Stimulated activated CD4-positive, alpha-beta T cell treated with anti-CD3 and anti-CD28 coated beads, Interleukin-2, amount 100 ng/mL, for 48 hours (primary cell): ENCODE data around the gene METRNL.
"Not testable (repeated sequence)": the region's sequence is repeated elsewhere in the genome, so short reads cannot be mapped to it uniquely, and the experiment has no call there.

Source experiments
- DNase-seq, 2 donors: peaks; one replicate each; pipeline ENCODE4 v3.0.0-alpha.2; 2020

Gene METRNL

GRCh38 chr17:83109793-83110645 is 30.6 kb downstream of the METRNL start:
- DNase-seq = no peak

DNA sequence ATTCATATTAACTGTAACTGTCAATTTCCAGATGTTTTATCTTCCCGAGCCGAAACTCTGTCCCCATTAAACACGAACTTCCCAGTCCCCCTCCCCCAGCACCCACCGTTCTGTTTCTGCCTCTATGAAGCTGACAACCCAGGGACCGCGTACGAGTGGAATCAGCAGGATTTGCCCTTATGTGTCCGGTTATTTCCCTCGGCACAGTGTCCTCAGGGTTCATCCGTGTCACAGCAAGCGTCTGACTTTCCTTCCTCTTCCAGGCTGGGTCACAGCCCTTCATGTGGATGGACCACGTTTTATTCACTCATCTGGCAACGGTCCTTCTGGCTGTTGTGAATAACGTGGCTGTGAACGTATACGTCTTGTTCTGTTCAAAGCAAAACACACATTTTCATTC is 31.3 kb downstream of the METRNL start:
- DNase-seq = no peak

- no peak for DNase-seq
Observed at GRCh38 chr17:83111516-83112282, 32.3 kb downstream of the METRNL start.

- DNase-seq = no peak
Observed at GRCh38 chr17:83113381-83113780, 34.0 kb downstream of the METRNL start.

DNA sequence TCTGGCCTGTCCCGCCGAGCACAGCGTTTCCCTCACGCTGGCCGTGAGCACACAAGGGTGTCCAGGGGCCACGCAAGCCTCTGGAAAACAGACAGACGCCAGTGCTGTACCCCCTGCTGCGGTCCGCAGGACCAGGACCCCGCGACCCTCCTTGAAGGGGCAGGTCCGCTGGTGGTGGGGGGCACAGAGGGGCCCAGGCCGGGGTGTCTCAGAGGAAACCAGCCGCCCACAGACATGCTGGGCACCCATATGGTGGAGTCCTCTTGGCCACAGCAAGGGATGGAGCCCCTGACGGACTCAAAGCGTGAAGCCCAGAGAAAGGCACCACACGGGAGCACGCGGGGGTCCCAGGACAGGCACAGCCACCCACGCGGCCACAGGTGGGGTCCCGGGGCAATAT is 34.4 kb downstream of the METRNL start:
- DNase-seq = no peak

DNA sequence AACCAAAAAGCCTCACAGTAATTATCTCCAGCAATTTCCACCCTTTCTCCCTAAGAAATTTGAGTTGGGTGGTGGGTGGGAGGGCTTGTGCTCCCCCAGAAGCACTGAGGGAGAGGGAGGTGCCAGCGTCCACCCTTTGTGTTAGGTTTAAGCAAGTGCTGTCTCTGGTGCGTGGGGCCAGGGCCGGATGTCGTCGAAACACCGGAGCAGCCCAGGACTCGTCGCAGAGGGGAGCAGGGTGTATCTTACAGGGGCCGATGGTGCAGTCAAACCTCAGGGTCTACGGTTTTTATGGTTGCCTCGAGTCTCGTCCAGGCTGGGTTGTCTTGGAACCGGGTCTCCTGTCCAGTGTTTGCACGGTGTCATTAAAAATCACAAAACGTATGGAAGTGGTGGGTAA is 35.3 kb downstream of the METRNL start:
- DNase-seq = no peak

DNA sequence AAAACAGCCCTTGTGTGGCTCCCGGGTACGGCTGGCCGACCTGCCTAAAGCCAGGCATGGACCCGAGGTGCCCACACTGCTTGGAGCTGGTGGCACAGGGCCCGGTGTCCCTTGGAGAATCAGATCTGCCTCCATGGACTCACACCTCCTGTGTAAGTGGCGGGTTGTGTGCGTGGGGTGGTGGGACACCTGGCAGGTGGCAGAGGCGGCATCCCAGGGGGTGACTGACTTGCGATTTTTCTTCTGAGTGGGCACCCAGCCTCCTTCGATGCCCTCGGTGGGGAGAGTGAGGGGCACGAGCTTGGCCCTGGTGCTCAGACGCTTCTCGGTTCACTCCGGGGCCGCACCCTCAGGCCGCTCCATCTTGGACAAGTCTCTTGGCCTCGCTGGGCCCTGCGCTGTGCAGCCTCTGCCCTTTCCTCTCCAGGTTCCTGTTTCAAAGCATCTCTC is 35.8 kb downstream of the METRNL start:
- no peak for DNase-seq

GRCh38 chr17:83115832-83116231 is 36.4 kb downstream of the METRNL start:
- no peak for DNase-seq

DNA sequence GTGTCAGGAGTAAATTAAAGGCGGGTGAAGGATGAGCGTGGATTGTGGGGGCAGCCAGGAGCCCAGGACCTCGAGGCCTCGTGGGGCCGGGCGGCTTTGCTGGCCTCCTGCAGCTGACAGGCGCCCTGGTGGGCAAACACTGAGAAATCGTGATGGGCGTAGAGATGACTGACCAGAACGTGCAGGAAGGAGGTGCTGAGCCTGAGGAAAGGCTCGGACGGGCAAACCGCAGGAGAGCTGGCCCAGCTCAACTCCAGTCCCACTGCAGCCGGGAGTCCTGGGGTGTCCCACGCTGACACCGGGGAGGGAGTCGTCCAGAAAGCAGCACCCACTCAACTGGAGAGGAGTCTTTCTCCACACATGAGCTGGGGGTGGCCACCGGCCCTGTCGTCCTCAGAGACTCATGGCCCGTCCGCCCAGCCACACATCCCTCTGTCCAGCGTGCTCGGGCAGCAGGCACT is 36.9 kb downstream of the METRNL start:
- DNase-seq = no peak

GRCh38 chr17:83116783-83117555 is 37.6 kb downstream of the METRNL start:
- no peak for DNase-seq

GRCh38 chr17:83117583-83117982 is 38.2 kb downstream of the METRNL start:
- no peak for DNase-seq

GRCh38 chr17:83118071-83118841 is 38.8 kb downstream of the METRNL start:
- DNase-seq = no peak

DNA sequence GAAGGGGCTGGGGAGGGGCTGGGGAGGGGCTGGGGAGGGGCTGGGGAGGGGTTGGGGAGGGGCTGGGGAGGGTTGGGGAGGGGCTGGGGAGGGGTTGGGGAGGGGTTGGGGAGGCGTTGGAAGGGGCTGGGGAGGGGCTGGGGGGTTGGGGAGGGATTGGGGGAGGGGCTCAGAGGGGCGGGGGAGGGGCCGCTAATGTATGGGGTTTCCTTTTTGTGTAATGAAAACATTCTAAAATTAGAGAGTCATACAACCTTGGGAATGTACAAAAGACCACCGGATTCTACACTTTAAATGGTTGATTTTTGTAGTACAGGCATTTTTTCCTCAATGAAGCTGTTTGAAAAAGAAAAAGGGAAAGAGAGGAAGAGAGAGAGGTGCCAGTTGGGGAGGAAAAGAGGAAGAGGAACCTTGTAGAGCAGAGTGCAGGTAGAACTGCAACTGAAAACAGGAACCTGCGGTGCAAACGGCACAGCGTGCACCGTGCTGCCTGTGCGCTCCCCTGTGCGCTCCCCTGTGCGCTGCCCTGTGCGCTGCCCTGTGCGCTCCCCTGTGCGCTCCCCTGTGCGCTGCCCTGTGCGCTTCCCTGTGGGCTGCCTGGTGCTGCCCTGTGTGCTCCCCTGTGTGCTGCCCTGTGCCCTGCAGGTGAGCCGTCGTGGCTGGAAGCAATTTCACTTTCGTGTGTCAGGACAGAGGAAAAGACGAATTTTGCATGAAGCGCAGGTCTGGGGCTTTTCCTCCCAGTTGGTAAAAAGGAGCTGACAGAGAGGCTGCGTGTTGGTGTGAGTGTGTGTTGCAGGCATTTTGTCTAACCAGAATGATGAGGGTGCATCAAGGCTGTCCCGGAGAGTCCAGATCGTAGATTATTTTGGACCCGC is 40.8 kb downstream of the METRNL start:
- DNase-seq = no peak

DNA sequence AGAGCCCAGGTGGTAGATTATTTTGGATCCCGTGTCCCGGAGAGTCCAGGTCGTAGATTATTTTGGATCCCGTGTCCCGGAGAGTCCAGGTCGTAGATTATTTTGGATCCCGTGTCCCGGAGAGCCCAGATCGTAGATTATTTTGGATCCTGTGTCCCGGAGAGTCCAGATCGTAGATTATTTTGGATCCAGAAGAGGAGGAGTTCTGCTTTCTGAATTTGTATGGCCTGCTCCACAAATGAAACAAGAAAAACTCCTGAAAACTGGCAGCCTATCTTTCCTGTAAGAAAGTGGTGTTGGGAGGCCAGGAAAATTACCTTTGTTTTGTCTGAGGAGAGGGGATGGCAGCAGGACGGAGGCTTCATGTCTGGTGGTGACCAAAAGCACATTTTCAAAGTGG is 42.1 kb downstream of the METRNL start:
- not testable (repeated sequence) for DNase-seq

- no peak for DNase-seq
Observed at GRCh38 chr17:83121921-83122820, 42.8 kb downstream of the METRNL start.

DNA sequence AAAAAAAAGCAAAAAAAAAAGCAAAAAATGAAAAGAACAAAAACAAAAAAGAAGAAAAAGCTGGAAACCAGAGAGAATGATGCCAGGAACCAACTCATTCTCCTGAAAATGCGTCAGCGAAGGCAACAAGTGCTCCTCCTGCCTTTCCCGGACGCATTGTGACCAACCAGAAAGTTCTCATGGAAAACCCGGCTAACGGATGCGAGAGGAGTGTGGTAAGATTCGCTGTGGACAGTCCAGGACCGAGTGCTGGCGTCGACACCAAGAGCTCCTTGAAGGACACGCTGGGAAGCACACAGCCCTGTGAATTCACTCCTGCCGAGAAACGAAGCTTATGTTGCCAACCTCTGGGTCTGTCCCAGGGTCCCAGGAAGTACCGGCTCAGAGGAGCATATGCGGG is 43.4 kb downstream of the METRNL start:
- DNase-seq = no peak

DNA sequence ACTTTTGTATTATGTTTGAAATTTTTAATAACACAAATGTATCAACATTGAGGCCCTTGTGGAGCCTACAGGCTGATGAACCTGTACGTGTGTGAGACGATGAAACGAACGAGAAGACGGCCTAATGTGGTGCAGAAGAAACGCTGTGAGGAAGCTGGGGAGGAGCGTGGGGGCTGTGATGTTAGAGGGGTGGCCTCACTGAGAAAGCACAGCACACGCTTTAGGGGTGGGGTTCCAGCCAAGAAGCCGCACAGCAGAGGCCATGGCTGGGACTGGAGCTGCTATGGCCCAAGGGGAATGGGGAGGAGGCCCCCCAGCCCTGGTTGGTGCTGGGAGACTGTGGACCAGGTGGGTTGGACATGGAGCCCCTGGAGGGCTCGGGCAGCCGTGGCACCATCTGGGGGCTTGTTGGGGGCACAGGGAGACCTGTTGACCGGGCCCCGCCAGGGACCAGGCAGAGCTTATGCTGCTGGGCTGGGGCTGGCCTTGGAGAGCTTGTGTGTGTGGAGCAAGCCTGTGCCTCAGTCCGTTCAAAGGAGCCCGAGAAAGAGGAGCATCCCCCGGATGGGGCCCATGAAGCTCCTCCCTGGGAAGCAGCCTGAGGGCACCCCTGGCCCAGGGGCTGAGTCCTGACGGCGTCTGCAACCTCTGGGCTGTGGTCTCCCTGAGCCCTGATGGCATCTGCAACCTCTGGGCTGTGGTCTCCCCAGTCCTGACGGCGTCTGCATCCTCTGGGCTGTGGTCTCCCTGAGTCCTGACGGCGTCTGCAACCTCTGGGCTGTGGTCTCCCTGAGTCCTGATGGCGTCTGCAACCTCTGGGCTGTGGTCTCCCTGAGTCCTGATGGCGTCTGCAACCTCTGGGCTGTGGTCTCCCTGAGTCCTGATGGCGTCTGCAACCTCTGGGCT is 44.7 kb downstream of the METRNL start:
- DNase-seq = no peak

DNA sequence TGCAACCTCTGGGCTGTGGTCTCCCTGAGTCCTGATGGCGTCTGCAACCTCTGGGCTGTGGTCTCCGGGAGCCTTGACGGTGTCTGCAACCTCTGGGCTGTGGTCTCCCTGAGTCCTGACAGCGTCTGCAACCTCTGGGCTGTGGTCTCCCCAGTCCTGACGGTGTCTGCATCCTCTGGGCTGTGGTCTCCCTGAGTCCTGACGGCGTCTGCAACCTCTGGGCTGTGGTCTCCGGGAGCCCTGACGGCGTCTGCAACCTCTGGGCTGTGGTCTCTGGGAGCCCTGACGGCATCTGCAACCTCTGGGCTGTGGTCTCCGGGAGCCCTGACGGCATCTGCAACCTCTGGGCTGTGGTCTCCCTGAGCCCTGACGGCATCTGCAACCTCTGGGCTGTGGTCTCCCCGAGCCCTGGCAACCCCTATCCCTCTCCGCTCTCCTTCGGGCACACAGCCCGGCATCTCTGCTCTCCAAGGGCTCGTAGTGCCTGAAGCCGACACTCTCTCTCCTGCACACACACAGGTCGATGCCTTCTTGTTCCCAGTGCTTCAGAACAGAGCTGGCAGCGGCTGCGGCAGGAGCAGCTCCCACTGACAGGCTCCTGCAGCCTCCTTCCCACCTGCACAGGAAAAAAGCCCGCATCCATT is 45.6 kb downstream of the METRNL start:
- DNase-seq = no peak
